GM18519 (cell line): ENCODE data around the gene PHC3.

Experiments
- ATAC-seq: cut with Tn5 transposase; IDR thresholded peaks from one replicate; pipeline ENCODE4 v1.9.1; 2021; ENCODE audit warnings: mild to moderate bottlenecking, moderate library complexity; ENCODE audit not compliant: unreplicated experiment, low FRiP score

The PHC3 gene

GRCh38 chr3:170047133-170047404, 134.5 kb downstream of the PHC3 start:
- ATAC-seq: no peak

GRCh38 chr3:170046269-170047132, 135.0 kb downstream of the PHC3 start:
- ATAC-seq: no peak

DNA sequence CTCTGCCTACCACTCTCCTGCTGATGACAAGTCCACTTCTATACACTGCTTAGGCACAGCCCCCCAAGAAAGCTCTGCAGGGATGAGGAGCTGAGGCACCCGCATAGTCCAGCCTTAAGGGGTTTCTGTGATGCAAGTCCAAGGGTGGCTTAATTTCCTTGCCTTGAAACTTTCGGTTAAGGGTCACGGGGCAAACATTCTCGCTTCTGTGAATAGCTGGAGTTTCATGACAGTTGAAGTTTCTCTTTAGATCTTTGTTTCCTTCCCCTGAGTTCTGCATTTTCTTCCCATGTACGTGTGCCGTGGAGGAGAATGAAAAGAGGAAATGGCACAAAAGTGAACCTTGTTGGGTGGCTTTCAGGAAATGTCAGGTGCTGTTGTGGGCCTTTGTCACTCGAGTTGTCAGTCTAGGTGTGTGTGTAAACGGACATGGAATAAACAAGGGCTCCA, 136.7 kb downstream of the PHC3 start:
- peak; percentile 77 for ATAC-seq

DNA sequence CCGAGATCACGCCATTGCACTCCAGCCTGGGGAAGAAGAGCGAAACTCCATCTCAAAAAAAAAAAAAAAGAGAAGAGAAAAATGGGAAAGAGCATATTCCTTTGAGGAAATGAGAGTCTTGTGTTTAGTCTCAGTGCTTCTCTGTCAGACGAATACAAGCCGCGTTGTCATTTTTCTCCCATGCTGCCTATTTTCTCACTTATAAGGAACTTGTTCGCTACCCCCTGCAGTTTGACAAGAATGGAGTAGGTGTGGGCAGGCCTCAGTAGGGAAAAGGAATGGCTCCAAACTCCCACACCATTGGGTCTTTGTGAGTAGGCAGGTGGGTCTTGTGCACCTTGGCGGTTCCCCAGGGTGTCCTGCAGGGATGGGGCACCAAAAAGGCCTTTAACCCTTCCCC, 137.3 kb downstream of the PHC3 start:
- ATAC-seq: no peak

GRCh38 chr3:170043506-170043905, 138.0 kb downstream of the PHC3 start:
- ATAC-seq: no peak

GRCh38 chr3:170040418-170040817, 141.1 kb downstream of the PHC3 start:
- ATAC-seq: no peak

DNA sequence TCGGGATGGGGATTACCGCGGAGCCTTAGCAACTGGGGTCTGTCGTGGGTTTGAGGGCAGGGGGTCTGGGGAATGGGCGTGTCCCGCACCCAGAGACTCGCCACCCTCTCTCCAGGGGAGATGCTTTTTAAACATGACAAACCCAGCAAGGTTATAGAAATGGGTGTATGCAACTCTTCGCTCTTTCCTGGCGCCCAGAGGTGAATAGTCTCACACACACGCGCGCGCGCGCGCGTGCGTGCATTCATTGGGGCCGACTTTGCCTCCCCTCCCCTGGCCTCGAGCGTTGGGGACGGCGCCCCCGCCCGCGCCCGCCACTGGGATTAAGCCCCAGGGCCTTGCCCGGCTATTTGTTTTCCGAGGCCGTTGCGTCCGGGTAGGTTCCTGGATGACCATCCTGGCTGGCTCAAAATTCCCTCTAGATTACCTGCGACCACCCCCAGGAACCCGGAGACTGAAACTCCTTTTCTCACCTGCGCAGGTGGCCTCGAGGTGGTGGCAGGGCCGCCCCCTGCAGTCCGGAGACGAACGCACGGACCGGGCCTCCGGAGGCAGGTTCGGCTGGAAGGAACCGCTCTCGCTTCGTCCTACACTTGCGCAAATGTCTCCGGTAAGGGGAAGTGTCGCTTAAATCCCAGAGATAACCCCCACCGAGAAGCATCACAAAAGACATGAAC, 143.0 kb downstream of the PHC3 start:
- no peak for ATAC-seq
